SK-N-SH (cell line): ENCODE measurements around the gene GCNT2. TPM values are rescaled to one million over a fixed set of nuclear protein-coding genes. Genes with fewer than 3 reads are reported as not detected.

Experiments
- CTCF ChIA-PET: fragments of 300-600, 350-600 bp; formaldehyde crosslinking; extraction: SDS; loops from one replicate; lab custom pipeline; 2021; lab: Yijun Ruan, JAX
- POLR2A ChIA-PET: fragments of 350-600 bp; sonication (Branson Sonifier 250); formaldehyde crosslinking; extraction: SDS; loops from one replicate; lab custom pipeline; 2020; ENCODE audit warnings: antibody characterized with exemption, inconsistent platforms; lab: Yijun Ruan, JAX
- DNase-seq: peaks from one replicate; pipeline ENCODE4 v3.0.0; 2012
- H2AFZ ChIP-seq: fragments of 200-600 bp; sonication (generic); 2 replicates; pipeline ENCODE4 v1.8.1; 2016; ENCODE audit warnings: antibody characterized with exemption, mild to moderate bottlenecking, low read depth
- H3F3A ChIP-seq: fragments of 200-600 bp; sonication (generic); replicated peaks from 2 replicates; pipeline ENCODE3; 2016; ENCODE audit warnings: antibody characterized with exemption, mild to moderate bottlenecking; ENCODE audit not compliant: insufficient read depth
- H3K27ac ChIP-seq, 2 experiments: fragments of 200-500 bp in 1 of 2; fragments of 200-600 bp in 1 of 2; sonication (Bioruptor generic) in 1 of 2; sonication (generic), shearing (Covaris generic) in 1 of 2; 2 replicates each; pipeline versions ENCODE4 v1.5.1 to v1.6.1; 2014 to 2016; ENCODE audit warnings: low read depth in 2 of 2, inconsistent platforms in 1 of 2, low read length in 1 of 2, mild to moderate bottlenecking in 1 of 2, mixed read lengths in 1 of 2
- H3K27me3 ChIP-seq: fragments of 200-600 bp; sonication (generic), shearing (Covaris generic); 2 replicates; pipeline ENCODE4 v1.6.1; 2016; ENCODE audit warnings: mixed run types; ENCODE audit not compliant: insufficient read depth
- H3K36me3 ChIP-seq, 2 experiments: fragments of 200-500 bp in 1 of 2; fragments of 200-600 bp in 1 of 2; sonication (Bioruptor generic) in 1 of 2; sonication (generic) in 1 of 2; replicated peaks in 1 of 2; 2 replicates each; pipeline versions ENCODE3 to v1.5.1; 2014 to 2016; ENCODE audit warnings: low read length in 1 of 2, mild to moderate bottlenecking in 1 of 2; ENCODE audit not compliant: insufficient read depth in 2 of 2, control insufficient read depth in 1 of 2
- H3K4me1 ChIP-seq, 2 experiments: fragments of 200-500 bp in 1 of 2; fragments of 200-600 bp in 1 of 2; sonication (Bioruptor generic) in 1 of 2; sonication (generic), shearing (Covaris generic) in 1 of 2; 2 replicates each; pipeline versions ENCODE4 v1.5.1 to v1.6.1; 2014 to 2016; ENCODE audit warnings: low read depth in 1 of 2, low read length in 1 of 2, mixed run types in 1 of 2; ENCODE audit not compliant: insufficient read depth in 2 of 2, control insufficient read depth in 1 of 2
- H3K4me2 ChIP-seq: fragments of 200-600 bp; sonication (generic), shearing (Covaris generic); 2 replicates; pipeline ENCODE4 v1.6.1; 2017; ENCODE audit warnings: mixed run types
- H3K4me3 ChIP-seq, 2 experiments: fragments of 200-500 bp in 1 of 2; fragments of 200-600 bp in 1 of 2; sonication (Bioruptor generic) in 1 of 2; sonication (generic), shearing (Covaris generic) in 1 of 2; 2 replicates each; pipeline versions ENCODE4 v1.5.1 to v1.8.1; 2014 to 2016; ENCODE audit warnings: low read depth in 2 of 2, inconsistent platforms in 1 of 2, low read length in 1 of 2, mild to moderate bottlenecking in 1 of 2, mixed read lengths in 1 of 2, moderate library complexity in 1 of 2
- H3K79me2 ChIP-seq: fragments of 200-600 bp; sonication (generic); 2 replicates; pipeline ENCODE4 v1.8.1; 2017; ENCODE audit warnings: mild to moderate bottlenecking; ENCODE audit not compliant: insufficient read depth
- H3K9ac ChIP-seq: fragments of 200-600 bp; sonication (generic); 2 replicates; pipeline ENCODE4 v1.6.1; 2017; ENCODE audit warnings: mixed run types
- H3K9me2 ChIP-seq: fragments of 200-600 bp; sonication (generic); 2 replicates; pipeline ENCODE4 v1.6.1; 2017; ENCODE audit warnings: mixed run types
- H3K9me3 ChIP-seq: fragments of 200-600 bp; sonication (generic); 2 replicates; pipeline ENCODE4 v1.6.1; 2017; ENCODE audit warnings: mixed run types, mild to moderate bottlenecking, moderate library complexity
- H4K20me1 ChIP-seq: fragments of 200-600 bp; sonication (generic); 2 replicates; pipeline ENCODE4 v1.6.1; 2017; ENCODE audit warnings: mild to moderate bottlenecking, mixed run types; ENCODE audit not compliant: insufficient read depth
- CHD2 ChIP-seq: fragments of 150-350 bp; IDR thresholded peaks from 2 replicates; pipeline ENCODE4 v1.6.1; 2018; ENCODE audit warnings: low read length; ENCODE audit not compliant: partially characterized antibody
- CTCF ChIP-seq: fragments of 200-600 bp; sonication (generic); IDR thresholded peaks from 2 replicates; pipeline ENCODE4 v1.6.1; 2017; ENCODE audit warnings: antibody characterized with exemption, mild to moderate bottlenecking, moderate library complexity
- EP300 ChIP-seq, 2 experiments: IDR thresholded peaks; 2 replicates each; pipeline versions ENCODE4 v1.4.0 to v1.6.1; 2012; ENCODE audit warnings: borderline replicate concordance in 1 of 2, low read depth in 1 of 2, low read length in 1 of 2
- FOSL2 ChIP-seq: IDR thresholded peaks from 2 replicates; pipeline ENCODE4 v1.4.0; 2012; ENCODE audit warnings: low read depth, mild to moderate bottlenecking, moderate library complexity, borderline replicate concordance
- FOXM1 ChIP-seq: IDR thresholded peaks from 2 replicates; pipeline ENCODE4 v1.4.0; 2012; ENCODE audit warnings: low read depth, mild to moderate bottlenecking
- GATA2 ChIP-seq: sonication (generic); formaldehyde crosslinking; IDR thresholded peaks from 2 replicates; pipeline ENCODE4 v1.5.0; 2020; ENCODE audit warnings: mild to moderate bottlenecking, missing genetic modification reagents
- IRF3 ChIP-seq: fragments of 150-350 bp; IDR thresholded peaks from 2 replicates; pipeline ENCODE4 v1.6.1; 2016; ENCODE audit warnings: mild to moderate bottlenecking, low read depth, low read length
- JUND ChIP-seq: IDR thresholded peaks from 2 replicates; pipeline ENCODE4 v1.4.0; 2012
- NFIC ChIP-seq: IDR thresholded peaks from 2 replicates; pipeline ENCODE4 v1.4.0; 2012; ENCODE audit warnings: borderline replicate concordance
- PBX3 ChIP-seq: IDR thresholded peaks from 2 replicates; pipeline ENCODE4; 2012
- RFX5 ChIP-seq: IDR thresholded peaks from 2 replicates; pipeline ENCODE4 v1.6.1; 2012; ENCODE audit warnings: mild to moderate bottlenecking, improper control_type of control experiment, low read length
- SIN3A ChIP-seq: IDR thresholded peaks from 2 replicates; pipeline ENCODE4 v1.6.1; 2012; ENCODE audit warnings: low read depth, mild to moderate bottlenecking, low read length, moderate library complexity, borderline replicate concordance
- USF1 ChIP-seq: IDR thresholded peaks from 2 replicates; pipeline ENCODE4 v1.4.0; 2012; ENCODE audit warnings: low read depth, borderline replicate concordance
- ZBTB33 ChIP-seq: IDR thresholded peaks from 2 replicates; pipeline ENCODE4 v1.4.0; 2012; ENCODE audit warnings: low read depth, borderline replicate concordance
- WGBS: methylation state at CpG from one replicate; pipeline ENCODE4 v1.1.6; 2017; ENCODE audit warnings: low lambda C conversion rate; 5-methylcytosine and 5-hydroxymethylcytosine counted together
- polyA plus RNA-seq, 3 experiments: library from polyadenylated mRNA; depleted of rRNA; stranded (reverse); fragments of >200 nt; gene quantifications; 2 replicates each; pipeline ENCODE4 v1.2.3, GENCODE V29; 2012
- TF ChIP-seq, protein P1 (sequence below): IDR thresholded peaks from 2 replicates; pipeline ENCODE4 v1.4.0; 2012; ENCODE audit warnings: low read depth

The GCNT2 gene
- polyA plus RNA-seq, 1 of the 3 experiments (the other 2 are of a cell fraction): 0.13 TPM

DNA sequence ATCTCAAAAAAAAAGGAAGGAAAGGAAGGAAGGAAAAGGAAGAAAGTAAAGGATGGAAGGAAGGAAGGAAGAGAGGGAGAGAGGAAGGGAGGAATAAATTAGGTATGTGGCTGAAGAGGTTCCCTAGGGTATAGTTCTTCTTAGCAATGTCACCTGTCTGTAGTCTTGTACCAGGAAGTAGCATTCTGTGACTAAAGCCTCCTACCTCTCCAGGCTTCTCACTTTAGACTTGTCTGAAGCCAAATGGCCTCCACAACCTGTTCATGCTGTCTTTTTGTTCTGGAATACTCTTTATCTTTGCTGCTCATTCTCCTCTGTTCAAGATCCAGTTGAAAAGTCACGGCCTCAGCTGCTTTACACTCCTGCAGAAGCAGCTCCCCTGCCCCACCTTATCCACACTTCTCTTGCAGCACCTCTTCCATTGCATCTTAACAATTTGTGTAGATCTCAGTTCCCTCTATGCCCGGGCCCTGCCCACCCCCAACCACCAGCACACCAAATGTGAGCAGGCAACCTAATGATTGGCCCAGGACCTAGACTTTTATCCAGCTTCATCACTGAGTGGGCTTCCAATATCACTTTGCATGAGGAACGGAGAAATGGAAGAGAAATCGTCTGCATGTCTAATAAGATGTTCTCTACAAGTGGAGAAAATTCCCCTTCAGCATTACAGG, 19.1 kb downstream of the GCNT2 start:
- ChIA-PET CTCF (no interaction called here), POLR2A (no interaction called here)
- Histone ChIP-seq H3K27me3 (no peaks in the 10 kb centered on the region), H3K4me1 (no peaks in the 10 kb centered on the region), H3K4me3 (no peak overlapping the region), H3K9ac (no peak overlapping the region), H3F3A (no peaks in the 10 kb centered on the region), H3K79me2 (no peaks in the 10 kb centered on the region), H3K9me2 (no peaks in the 10 kb centered on the region), H3K4me2 (no peak overlapping the region), H4K20me1 (no peaks in the 10 kb centered on the region), H3K36me3 (no peaks in the 10 kb centered on the region), H3K27ac (no peak overlapping the region), H3K9me3 (no peaks in the 10 kb centered on the region), H2AFZ (no peak overlapping the region)
- WGBS: 52% methylated on average over 4 of the region's 4 CpGs
- DNase-seq: no peak
- no peak for TF ChIP-seq CHD2
- TF ChIP-seq ZBTB33: no peak
- no peak for TF ChIP-seq PBX3
- no peak for TF ChIP-seq SIN3A

DNA sequence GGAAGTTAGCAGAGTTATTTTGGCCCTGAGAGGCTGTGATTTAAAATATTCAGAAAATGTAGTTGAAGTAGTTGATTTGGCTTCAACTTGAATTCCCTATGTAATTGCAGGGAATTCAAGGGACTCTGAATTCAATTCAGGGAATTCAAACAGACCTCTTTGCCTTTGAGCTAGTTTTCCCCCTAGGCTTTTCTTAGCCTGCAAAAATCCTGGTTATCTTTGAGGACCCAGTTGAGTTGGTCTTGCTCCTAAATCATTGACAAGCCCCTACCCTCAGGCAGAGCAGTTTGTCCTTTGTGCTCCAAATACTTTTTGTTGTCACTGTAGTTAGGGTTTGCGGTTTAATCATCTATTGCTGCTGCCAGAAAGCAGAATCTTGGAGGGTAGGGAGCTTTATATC, 20.4 kb downstream of the GCNT2 start:
- Histone ChIP-seq H3K4me3 (no peak overlapping the region), H2AFZ (no peak overlapping the region), H3K9me2 (no peaks in the 10 kb centered on the region), H4K20me1 (no peaks in the 10 kb centered on the region), H3K4me1 (no peaks in the 10 kb centered on the region), H3K27ac (no peak overlapping the region), H3K27me3 (no peaks in the 10 kb centered on the region), H3K36me3 (no peaks in the 10 kb centered on the region), H3K9me3 (no peaks in the 10 kb centered on the region), H3K79me2 (no peaks in the 10 kb centered on the region), H3K4me2 (no peak overlapping the region), H3F3A (no peaks in the 10 kb centered on the region), H3K9ac (no peak overlapping the region)
- ChIA-PET CTCF (no interaction called here), POLR2A (no interaction called here)
- no peak for DNase-seq
- no peak for TF ChIP-seq JUND
- TF ChIP-seq CHD2: no peak
- TF ChIP-seq ZBTB33: no peak
- TF ChIP-seq IRF3: no peak
- TF ChIP-seq USF1: no peak
- TF ChIP-seq FOSL2: no peak
- TF ChIP-seq PBX3: no peak
- TF ChIP-seq RFX5: no peak
- TF ChIP-seq GATA2 (CRISPR knock-in tag): no peak
- TF ChIP-seq EP300 (IDR thresholded peaks at IDR 0.05; ENCODE audit: borderline replicate concordance in 1 of 2, low read depth in 1 of 2, low read length in 1 of 2): no peak
- TF ChIP-seq FOXM1: no peak
- no peak for TF ChIP-seq CTCF
- TF ChIP-seq, protein P1, sequence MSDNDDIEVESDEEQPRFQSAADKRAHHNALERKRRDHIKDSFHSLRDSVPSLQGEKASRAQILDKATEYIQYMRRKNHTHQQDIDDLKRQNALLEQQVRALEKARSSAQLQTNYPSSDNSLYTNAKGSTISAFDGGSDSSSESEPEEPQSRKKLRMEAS: no peak
- TF ChIP-seq NFIC: no peak
- WGBS: 62% methylated on average over 1 of the region's 1 CpG
